Daoy (cell line): Measurements from ENCODE around the gene DCTN4. TPM values are rescaled to one million over a fixed set of nuclear protein-coding genes. Genes with fewer than 3 reads are reported as not detected.
"Not testable (repeated sequence)": the region's sequence is repeated elsewhere in the genome, so short reads cannot be mapped to it uniquely, and the experiment has no call there.

ENCODE experiments used
- DNase-seq: peaks from one replicate; pipeline ENCODE4 v3.0.0-alpha.2; 2015; ENCODE audit warnings: low read depth
- total RNA-seq: library from RNA; depleted of rRNA; stranded (reverse); fragments of >200 nt; shearing (Covaris generic); gene quantifications from 2 replicates; pipeline ENCODE4 v1.2.3, GENCODE V29; 2014

The DCTN4 gene
- total RNA-seq, 1 experiment from 2014 or later, result 49.3 TPM

GRCh38 chr5:150778517-150779396 is 19.9 kb upstream of the DCTN4 start, which contains the start of gene SMIM3:
TSS of gene SMIM3 (plus strand) at chr5:150778757. CDS start at chr5:150795441, 16,684 bp downstream.
- peak; percentile 81 for DNase-seq

DNA sequence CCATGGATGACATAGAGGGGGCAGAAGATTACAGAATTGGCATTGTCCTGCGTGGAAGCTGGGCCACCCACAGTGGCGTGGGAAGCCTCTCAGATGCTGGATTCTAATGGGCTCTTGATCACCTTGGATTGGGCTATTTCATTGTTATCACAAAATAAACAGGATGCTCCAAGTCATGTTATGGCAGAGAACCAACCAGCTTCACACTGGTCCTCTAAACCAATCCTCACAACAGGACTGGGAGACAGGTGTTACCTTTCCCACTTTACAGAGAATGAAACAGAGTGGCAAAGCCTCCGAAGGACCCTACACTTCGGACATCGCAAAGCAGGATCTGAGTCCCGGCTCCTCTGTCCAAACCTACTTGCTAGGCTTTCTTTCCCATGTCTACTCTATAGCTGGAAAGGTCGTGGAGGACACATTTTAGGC is 19.3 kb upstream of the DCTN4 start:
- peak; percentile 75 for DNase-seq

DNA sequence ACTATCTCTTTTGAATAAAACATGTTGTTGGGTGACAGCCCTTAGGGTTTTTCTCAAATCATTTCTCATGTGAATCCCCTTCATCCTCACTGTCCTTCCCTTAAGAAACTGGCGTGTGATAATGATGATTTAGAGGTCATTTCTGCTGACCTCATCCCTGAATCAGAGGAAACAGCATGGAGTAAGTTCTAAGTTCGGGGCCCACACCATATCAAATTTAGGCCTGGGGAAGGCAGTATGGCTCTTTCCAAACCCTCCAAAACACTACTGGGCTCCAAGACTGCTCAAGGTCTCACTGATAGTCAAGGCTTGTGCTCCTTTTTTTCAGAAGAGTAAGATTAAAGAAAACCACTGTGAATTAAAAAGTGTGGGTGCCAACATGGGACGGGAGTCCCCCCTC is 18.9 kb upstream of the DCTN4 start:
- DNase-seq, result peak; percentile 46

DNA sequence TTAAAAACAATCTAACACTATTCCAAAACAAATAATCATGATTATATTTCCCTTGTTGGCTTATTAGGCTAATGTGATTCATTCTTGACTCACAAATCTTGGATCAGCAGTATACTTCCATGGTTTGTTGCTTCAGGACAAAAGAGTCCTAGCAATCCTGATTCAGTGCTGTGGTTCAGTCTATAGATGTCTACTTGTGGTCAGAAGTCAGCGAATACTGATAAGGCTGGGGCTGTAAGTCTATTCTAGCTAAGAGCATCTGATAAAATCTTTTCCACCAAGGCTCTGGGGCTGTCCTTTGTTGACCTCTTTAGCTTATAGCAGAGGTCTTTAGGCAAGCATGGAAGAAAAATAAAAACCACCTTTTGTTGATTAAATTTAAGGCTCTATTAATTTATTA is 15.3 kb upstream of the DCTN4 start:
- DNase-seq, result peak; percentile 90

- DNase-seq, result no peak
Measured at GRCh38 chr5:150771034-150771795, 12.4 kb upstream of the DCTN4 start.

- DNase-seq, result no peak
Measured at GRCh38 chr5:150766251-150766650, 7.4 kb upstream of the DCTN4 start.

DNA sequence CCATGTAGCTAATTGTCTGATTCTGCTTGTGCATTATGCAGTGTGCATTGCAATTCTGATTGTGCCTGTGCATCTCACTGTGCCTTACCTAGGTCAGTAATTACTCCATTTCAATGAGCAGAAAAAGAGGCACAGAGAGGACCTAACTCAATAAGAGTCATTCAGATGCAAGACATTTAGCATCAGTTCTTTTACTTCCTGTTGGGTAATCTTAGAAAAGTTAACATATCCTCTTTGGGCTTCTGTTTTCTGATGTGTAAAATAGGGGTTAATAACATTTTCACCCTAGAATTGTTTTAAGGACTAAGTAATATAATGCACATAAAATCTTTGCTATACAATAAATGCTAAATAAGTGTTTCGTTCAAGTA is 7.0 kb upstream of the DCTN4 start:
- DNase-seq, result no peak

DNA sequence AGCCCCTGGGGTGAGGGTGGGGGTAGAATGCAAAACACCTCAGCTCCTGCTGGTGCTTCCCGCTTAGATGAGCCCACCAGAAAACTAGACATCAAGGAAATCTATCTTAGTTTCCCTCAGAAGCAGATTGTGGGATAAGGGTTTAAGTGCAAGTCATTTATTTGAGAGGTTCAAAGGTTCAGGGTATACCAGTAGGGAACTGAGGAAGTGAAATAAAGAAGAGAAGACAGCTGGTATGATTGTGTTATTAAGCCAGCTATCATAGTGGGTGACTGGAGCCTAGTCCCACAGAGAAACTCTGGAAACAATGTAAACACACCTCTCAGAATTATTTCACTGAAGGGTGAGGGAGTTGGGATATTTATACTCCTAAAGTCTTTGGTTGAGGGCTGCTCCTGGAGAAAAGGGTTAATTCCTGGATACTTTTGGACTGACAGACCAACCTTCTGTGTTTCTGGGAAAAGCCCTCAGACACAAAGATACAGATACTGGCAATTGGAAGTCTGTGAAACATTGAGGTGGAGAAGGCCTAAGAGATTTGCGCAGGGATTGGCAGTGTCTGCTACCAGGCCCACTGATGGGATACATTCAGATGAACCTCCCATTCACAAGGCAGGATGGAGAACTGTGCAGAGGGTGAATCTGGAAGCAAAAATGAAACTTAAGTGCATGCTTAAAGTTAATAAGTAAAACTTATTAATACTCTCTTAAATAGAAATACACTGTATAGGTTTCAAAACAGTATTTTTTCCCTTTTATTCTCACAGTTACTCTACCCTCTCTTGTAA is 6.4 kb upstream of the DCTN4 start:
- DNase-seq, result no peak

GRCh38 chr5:150764530-150764929 is 5.7 kb upstream of the DCTN4 start:
- no peak for DNase-seq

GRCh38 chr5:150763023-150763769 is 4.4 kb upstream of the DCTN4 start:
- DNase-seq, result peak; percentile 79

DNA sequence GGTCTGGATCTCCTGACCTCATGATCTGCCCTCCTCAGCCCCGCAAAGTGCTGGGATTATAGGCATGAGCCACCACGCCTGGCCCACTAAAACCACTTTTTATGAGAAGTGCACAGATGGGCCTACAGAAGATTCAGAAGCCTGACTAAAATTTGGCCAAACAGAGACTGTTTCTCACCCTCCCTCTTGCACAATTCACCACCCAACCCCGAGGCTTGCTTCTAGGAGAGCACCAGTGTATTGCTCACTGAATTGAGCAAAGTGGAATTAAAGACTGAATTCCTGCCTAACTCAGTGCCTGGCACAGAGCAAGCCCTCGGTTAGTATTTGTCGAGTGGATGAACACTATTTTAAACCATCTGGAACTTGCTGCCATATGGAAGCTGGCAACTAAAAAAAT is 3.4 kb upstream of the DCTN4 start:
- DNase-seq, result no peak

DNA sequence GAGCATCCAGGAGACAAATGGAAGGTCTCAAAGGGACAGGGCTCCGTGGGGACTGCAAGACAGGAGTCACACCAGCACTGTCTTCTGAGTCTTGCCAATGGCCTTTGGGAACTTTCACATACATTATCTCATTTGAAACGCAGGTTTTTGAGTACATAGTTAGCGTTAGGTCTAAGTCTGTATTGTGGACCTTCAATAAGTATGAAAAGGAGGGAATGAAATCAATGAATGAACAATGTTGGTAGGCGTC is 442 bp upstream of the DCTN4 start:
- DNase-seq, result no peak

- DNase-seq, result no peak
Measured at GRCh38 chr5:150758203-150758530, 650 bp downstream of the DCTN4 start.

DNA sequence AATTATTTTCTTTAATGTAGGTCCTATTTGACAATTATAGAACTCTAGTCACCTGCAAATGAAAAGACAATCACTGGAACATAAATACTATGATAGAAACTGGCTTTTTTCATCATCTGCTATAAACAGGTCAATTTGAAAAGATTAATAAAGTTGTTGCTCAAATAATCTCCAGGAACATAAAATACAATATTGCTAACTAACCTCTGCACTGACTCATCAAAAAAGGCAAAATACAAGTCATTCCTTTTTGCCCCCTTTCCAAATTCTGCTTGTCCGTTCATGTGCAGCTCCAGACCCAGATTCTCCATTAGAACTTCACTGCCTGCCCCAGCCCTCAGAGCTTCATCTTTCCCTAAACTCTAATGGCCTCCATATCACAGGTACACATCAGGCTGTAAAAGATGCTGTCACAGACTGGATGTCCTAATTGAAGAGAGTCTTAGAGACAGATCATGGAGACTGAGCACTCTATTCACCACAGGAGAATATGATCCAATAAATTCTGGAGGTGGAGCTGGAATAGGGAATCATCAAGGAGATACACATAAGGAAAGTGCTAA is 1.6 kb downstream of the DCTN4 start:
- no peak for DNase-seq

- DNase-seq, result no peak
Measured at GRCh38 chr5:150753863-150754262, 5.0 kb downstream of the DCTN4 start.

DNA sequence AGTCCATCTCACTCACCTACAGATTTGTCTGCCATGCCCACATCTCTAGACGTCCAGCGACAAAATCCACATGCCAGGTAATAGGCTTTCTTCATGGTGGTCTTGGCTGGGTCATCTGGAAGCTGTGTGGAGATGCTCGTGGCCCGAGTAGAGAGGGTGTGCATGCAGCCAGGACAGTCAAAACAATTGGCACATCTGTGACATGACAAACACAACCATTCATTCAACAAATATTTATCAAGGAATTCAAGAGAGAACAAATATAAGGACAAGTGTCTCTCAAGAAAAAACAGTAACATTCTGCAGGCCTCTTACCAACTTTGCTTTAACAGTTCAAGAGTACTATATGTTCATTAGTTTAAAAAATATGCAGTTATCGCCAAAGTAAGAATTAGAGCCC is 5.4 kb downstream of the DCTN4 start:
- no peak for DNase-seq

DNA sequence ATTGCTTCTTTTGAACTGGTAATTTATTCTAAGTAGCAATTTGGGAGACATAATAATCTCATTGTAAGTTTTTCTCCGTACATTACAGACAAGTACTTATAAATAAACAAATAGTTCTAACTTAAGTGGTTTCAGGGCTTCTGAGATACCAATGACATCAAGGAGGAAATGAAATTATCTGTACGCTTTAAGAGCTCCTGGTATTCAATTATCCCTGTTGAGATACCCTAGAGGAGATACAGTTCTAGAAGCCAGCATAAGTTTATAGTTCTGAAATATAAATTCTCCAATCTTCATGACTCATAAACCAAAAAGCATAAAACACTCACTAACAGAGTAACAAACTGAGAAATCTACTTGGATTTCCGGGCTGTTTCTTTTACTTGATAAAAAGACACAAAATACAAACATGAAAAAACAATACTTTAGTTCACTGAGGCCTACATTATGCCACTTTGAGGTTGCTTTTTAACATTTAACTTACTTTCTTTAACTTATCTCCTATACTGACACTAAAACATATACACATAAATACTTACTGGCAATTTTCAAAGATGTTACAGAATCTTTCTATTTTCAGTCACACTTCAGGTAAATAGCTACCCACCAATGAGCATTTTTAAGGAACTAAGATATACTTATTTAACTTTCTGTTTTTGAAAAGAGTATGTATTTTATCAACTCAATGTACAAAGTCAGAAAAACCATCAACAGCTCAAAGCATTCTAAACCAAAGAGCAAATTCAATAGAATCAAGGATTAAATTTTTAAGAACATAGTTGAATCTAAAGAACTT is 7.5 kb downstream of the DCTN4 start:
- DNase-seq, result no peak

DNA sequence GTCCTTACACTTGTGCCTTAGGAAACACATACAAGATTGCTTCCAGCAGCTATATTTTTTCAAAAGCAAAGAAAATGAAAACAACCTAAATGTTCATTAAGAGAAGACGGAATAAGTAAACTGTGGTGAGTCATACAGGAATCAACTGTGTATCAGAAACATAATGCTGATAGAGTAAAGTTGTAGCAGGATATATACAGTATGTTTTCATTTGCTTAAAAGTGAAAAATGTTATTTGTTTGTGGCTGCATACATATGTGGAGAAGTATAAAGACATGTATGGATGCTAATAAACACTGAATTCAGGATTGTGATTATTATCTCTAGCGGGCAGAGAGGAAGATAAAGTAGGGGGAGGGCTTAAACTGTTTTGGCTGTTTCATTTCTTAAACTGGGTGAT is 8.3 kb downstream of the DCTN4 start:
- DNase-seq, result no peak

GRCh38 chr5:150743142-150743488 is 15.7 kb downstream of the DCTN4 start:
- DNase-seq, result not testable (repeated sequence)

DNA sequence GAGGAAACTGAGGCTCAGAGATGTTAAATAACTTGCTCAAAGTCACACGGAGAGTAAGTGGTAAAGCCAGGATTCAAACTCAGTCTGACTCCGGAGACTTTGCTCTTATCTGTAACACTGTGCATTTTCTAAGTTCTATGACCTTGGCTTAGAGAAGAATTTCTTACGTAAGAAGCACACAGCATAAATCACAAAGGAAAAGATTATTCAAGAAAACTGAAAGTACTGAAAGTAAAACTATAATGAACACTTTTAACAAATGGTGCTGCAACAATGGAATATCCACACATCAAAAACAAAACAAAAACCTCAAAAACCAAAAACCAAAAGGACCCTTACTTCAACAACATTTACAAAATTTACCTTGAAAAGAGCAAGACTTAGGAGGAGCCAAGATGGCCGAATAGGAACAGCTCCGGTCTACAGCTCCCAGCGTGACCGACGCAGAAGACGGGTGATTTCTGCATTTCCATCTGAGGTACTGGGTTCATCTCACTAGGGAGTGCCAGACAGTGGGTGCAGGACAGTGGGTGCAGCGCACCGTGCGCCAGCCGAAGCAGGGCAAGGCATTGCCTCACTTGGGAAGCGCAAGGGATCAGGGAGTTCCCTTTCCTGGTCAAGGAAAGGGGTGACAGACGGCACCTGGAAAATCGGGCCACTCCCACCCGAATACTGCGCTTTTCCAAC is 16.2 kb downstream of the DCTN4 start:
- not testable (repeated sequence) for DNase-seq
